ENCODE results near the gene DOCK9.

DNA sequence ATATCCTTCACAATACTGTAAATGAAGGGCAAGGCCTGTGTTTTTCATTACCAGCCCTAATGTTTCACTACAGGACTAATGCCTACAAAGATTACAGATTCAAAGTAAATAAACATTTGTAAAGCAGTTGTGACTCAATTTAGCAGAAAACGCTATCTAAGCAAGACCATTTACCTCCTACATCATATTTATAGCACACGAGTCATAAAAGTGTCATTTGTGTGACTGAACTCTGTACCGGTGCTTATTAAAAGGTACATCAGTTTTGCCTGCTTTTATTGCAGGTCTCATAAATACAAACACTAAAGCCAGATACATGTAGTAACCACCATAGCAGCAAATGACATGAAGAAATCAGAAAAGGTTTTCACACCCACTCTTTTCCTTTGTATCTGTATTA lies 163.9 kb downstream of the DOCK9 start:
- no peak for TF ChIP-seq CTCF (IDR thresholded peaks at IDR 0.05; ENCODE audit: extremely low read depth in 1 of 2, insufficient read depth in 1 of 2, low read depth in 1 of 2, low read length in 2 of 2)
- TF ChIP-seq, protein P1, sequence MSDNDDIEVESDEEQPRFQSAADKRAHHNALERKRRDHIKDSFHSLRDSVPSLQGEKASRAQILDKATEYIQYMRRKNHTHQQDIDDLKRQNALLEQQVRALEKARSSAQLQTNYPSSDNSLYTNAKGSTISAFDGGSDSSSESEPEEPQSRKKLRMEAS (IDR thresholded peaks at IDR 0.05; ENCODE audit: insufficient read depth, insufficient read length): no peak
- TF ChIP-seq POLR2A (IDR thresholded peaks at IDR 0.05; ENCODE audit: low read depth, low read length): no peak
- no peak for TF ChIP-seq POLR2AphosphoS5 (IDR thresholded peaks at IDR 0.05; ENCODE audit: insufficient read depth, low read depth, low read length)
- TF ChIP-seq EZH2 (IDR thresholded peaks at IDR 0.05; ENCODE audit: borderline replicate concordance, low read depth, low read length, severe bottlenecking): no peak
- no peak for TF ChIP-seq JUN (IDR thresholded peaks at IDR 0.05; ENCODE audit: borderline replicate concordance, insufficient read depth, insufficient read length, low read depth)
- TF ChIP-seq FOS (IDR thresholded peaks at IDR 0.05; ENCODE audit: borderline replicate concordance, insufficient read depth, low read length): no peak

Measured in endothelial cell of umbilical vein (primary cell).